ENCODE measurements around the gene PLK3. TPM values are rescaled to one million over a fixed set of nuclear protein-coding genes. Genes with fewer than 3 reads are reported as not detected.

The PLK3 gene
- total and polyA plus RNA-seq, 10 of the 15 experiments (the other 5 are each of a cell fraction or from before 2014, with no cell fraction given) = 1.5 to 23.2 (median 12.1) TPM

- Histone ChIP-seq H4K20me1 (ENCODE audit: control insufficient read depth, insufficient read depth) (no peaks in the 10 kb centered on the region), H3K4me3 (no peak overlapping the region), H3K9me3 (replicated peaks; ENCODE audit: control insufficient read depth, insufficient read depth, low read length) (no peaks in the 10 kb centered on the region), H3K79me2 (ENCODE audit: control insufficient read depth, insufficient read depth, low read length) (no peaks in the 10 kb centered on the region), H3K4me2 (ENCODE audit: control insufficient read depth, insufficient read depth) (no peak overlapping the region), H2AFZ (ENCODE audit: control insufficient read depth, low read depth, low read length) (no peak overlapping the region), H3K9ac (ENCODE audit: control insufficient read depth, insufficient read depth, low read length) (no peak overlapping the region), H3K27ac (ENCODE audit: control insufficient read depth, insufficient read depth) (no peak overlapping the region), H3K27me3 (replicated peaks in 1 of 2; ENCODE audit: control insufficient read depth in 2 of 2, insufficient read depth in 2 of 2, low read length in 1 of 2) (no peaks in the 10 kb centered on the region; a peak in 1 of 4 replicates), H3K36me3 (ENCODE audit: control insufficient read depth in 2 of 2, insufficient read depth in 2 of 2, low read length in 1 of 2) (no peaks in the 10 kb centered on the region), H3K4me1 (ENCODE audit: control insufficient read depth, insufficient read depth, low read length) (peaks cover 4% of the 10 kb centered on the region)
- TF ChIP-seq HDGF (IDR thresholded peaks at IDR 0.05) = no peak
- no peak for TF ChIP-seq POLR2AphosphoS2 (IDR thresholded peaks at IDR 0.05; ENCODE audit: low read depth, low read length)
- TF ChIP-seq SRF (IDR thresholded peaks at IDR 0.05; ENCODE audit: low read depth in 2 of 2, low read length in 2 of 2) = no peak
- TF ChIP-seq CBX5 (IDR thresholded peaks at IDR 0.05; ENCODE audit: low read depth) = no peak
- TF ChIP-seq ZNF384 (IDR thresholded peaks at IDR 0.05; ENCODE audit: borderline replicate concordance, low read depth, low read length) = no peak
- no peak for TF ChIP-seq FOXM1 (IDR thresholded peaks at IDR 0.05; ENCODE audit: low read depth, low read length)
- TF ChIP-seq POLR2A (IDR thresholded peaks at IDR 0.05; ENCODE audit: low read depth, low read length) = no peak
- TF ChIP-seq ASH2L (IDR thresholded peaks at IDR 0.05; ENCODE audit: borderline replicate concordance, low read depth) = no peak
- no peak for TF ChIP-seq YY1 (IDR thresholded peaks at IDR 0.05; ENCODE audit: low read depth, low read length)
- no peak for TF ChIP-seq MAX (IDR thresholded peaks at IDR 0.05; ENCODE audit: low read depth, low read length)
- TF ChIP-seq SIN3A (IDR thresholded peaks at IDR 0.05; ENCODE audit: low read depth, low read length) = no peak
- TF ChIP-seq SREBF1 (IDR thresholded peaks at IDR 0.05; ENCODE audit: low read length) = no peak
- TF ChIP-seq CBX3 (IDR thresholded peaks at IDR 0.05; ENCODE audit: borderline replicate concordance, low read depth) = no peak
- TF ChIP-seq SKIL (IDR thresholded peaks at IDR 0.05; ENCODE audit: low read depth, poor library complexity, severe bottlenecking) = no peak
- no peak for TF ChIP-seq NFIC (IDR thresholded peaks at IDR 0.05; ENCODE audit: low read depth, low read length)
- TF ChIP-seq ZBTB40 (IDR thresholded peaks at IDR 0.05; ENCODE audit: borderline replicate concordance) = no peak
- no peak for TF ChIP-seq ZNF274 (IDR thresholded peaks at IDR 0.05; ENCODE audit: insufficient read depth, insufficient read length)
- RAD21 ChIA-PET (ENCODE audit: unreplicated experiment) = interaction anchor here (0.7 to 2.1 kb wide), 6 partner anchors 13 to 480 kb away, joined by 3 to 5 read pairs (median 3); partner anchors contain the start of genes HECTD3, PLK3 and UROD
- SMC1A ChIA-PET (ENCODE audit: uncharacterized antibody, unreplicated experiment) = interaction anchor here (0.9 to 1.1 kb wide), 3 partner anchors 18 to 94 kb away, joined by 3 read pairs; no protein-coding TSS in a partner anchor
- CTCF ChIA-PET = interaction anchor here (0.9 to 3.6 kb wide), 7 partner anchors 10 to 33 kb away, joined by 3 to 21 read pairs (median 5); partner anchors contain the start of gene PLK3
- in situ Hi-C loops (cut with MboI) = no loop called here
- no TSS peak for BruUV-seq (replicated peaks)
- intact Hi-C loops (cut with micrococcal nuclease; ENCODE audit: unreplicated experiment) = no loop called here
- ATAC-seq (no peak), FAIRE-seq (no peak), DNase-seq (ENCODE audit: low read depth, low spot score) (no peak)
- WGBS (ENCODE audit: insufficient coverage, insufficient replicate concordance, low lambda C conversion rate, missing lambda C conversion rate) = 87% methylated on average over 15 of the region's 15 CpGs
- POLR2A ChIA-PET = interaction anchor here (0.6 to 3.6 kb wide), 3 partner anchors 14 to 480 kb away, joined by 4 to 23 read pairs (median 5); partner anchors contain the start of gene BTBD19
Observed at GRCh38 chr1:44822981-44823451, 22.8 kb downstream of the PLK3 start.

All from GM12878 (cell line).